ENCODE data around the gene FAM107B. TPM values are rescaled to one million over a fixed set of nuclear protein-coding genes. Genes with fewer than 3 reads are reported as not detected.

FAM107B gene
- total RNA-seq, 1 donor from 2014 or later, result 286 TPM

GRCh38 chr10:14810969-14811953 lies 36.6 kb upstream of the FAM107B start:
- Mint-ChIP-seq H3K4me1 (peaks cover 11% of the 10 kb centered on the region), H3K27ac (no peak overlapping the region), H3K4me3 (no peak overlapping the region), H3K27me3 (no peaks in the 10 kb centered on the region), H3K36me3 (ENCODE audit: low read depth) (no peaks in the 10 kb centered on the region), H3K9me3 (no peaks in the 10 kb centered on the region)
- CTCF ChIA-PET, result interaction anchor here (1.4 kb wide), 1 partner anchor 9 kb away, joined by 3 read pairs; no protein-coding TSS in a partner anchor
- DNase-seq, result no peak
- ATAC-seq (ENCODE audit: low read depth), result no peak
- intact Hi-C loops (cut with micrococcal nuclease), result no loop called here
- TF ChIP-seq CTCF (IDR thresholded peaks at IDR 0.05), result no peak
- POLR2A ChIA-PET, result interaction anchor here (0.5 to 1.1 kb wide), 2 partner anchors 14 to 60 kb away, joined by 3 read pairs; no protein-coding TSS in a partner anchor

GRCh38 chr10:14806318-14806717 lies 31.6 kb upstream of the FAM107B start:
- intact Hi-C loops (cut with micrococcal nuclease), result no loop called here
- Mint-ChIP-seq H3K4me3 (no peak overlapping the region), H3K36me3 (ENCODE audit: low read depth) (no peaks in the 10 kb centered on the region), H3K4me1 (peaks cover 5% of the 10 kb centered on the region), H3K9me3 (no peaks in the 10 kb centered on the region), H3K27me3 (no peaks in the 10 kb centered on the region), H3K27ac (no peak overlapping the region)
- no peak for ATAC-seq (ENCODE audit: low read depth)
- POLR2A ChIA-PET, result no interaction called here
- DNase-seq, result no peak
- TF ChIP-seq CTCF (IDR thresholded peaks at IDR 0.05), result no peak
- CTCF ChIA-PET, result no interaction called here

DNA sequence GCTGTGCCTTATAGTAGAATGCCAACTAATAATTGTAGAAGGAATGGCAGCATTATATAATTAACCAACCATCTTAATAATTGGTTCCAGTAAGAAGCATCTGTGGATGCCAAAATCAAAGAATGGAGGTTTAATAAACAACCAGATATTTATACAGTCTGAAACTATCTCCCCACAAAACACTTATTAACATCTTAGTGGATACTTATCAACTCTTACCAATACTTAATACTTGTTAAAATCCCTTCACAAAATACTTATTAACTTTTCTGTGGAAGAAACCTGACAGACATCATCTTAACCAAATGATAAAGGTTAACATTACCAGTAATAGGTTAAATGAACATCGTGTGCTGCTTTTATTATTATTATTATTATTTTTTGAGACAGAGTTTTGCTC lies 29.1 kb upstream of the FAM107B start:
- no peaks in the 10 kb centered on the region for H3K27me3 Mint-ChIP-seq
- H3K27ac Mint-ChIP-seq, result no peak overlapping the region
- ChIA-PET POLR2A (no interaction called here), CTCF (no interaction called here)
- peaks cover 18% of the 10 kb centered on the region for H3K4me1 Mint-ChIP-seq
- H3K9me3 Mint-ChIP-seq, result no peaks in the 10 kb centered on the region
- ATAC-seq (ENCODE audit: low read depth), result no peak
- no peak for TF ChIP-seq CTCF (IDR thresholded peaks at IDR 0.05)
- H3K4me3 Mint-ChIP-seq, result no peak overlapping the region
- no peaks in the 10 kb centered on the region for H3K36me3 Mint-ChIP-seq (ENCODE audit: low read depth)
- no peak for DNase-seq
- intact Hi-C loops (cut with micrococcal nuclease), result no loop called here

DNA sequence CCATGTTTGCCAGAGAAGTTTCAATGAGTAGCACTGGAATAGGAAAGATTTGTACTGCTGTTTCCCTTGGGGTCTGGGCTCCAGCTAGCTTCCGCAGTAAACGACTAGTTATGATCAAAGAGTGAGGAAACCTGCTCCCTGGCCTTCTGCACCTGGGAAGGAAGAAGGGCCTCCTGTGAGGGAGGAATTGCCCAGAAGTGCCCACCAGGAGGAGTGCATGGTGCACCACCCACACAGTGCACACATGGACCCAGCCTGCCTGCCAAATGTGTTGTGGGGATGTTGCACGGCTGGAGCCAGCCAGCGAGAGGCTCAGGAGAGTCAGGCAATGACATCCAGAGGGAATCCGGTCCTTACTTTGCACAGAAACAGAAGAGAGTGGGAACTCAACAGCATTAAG lies 27.0 kb upstream of the FAM107B start:
- DNase-seq (no peak), ATAC-seq (ENCODE audit: low read depth) (no peak)
- ChIA-PET CTCF (no interaction called here), POLR2A (interaction anchor here (0.6 kb wide), 1 partner anchor 283 kb away, joined by 3 read pairs; no protein-coding TSS in a partner anchor)
- Mint-ChIP-seq H3K4me3 (no peak overlapping the region), H3K36me3 (ENCODE audit: low read depth) (no peaks in the 10 kb centered on the region), H3K27me3 (no peaks in the 10 kb centered on the region), H3K27ac (no peak overlapping the region), H3K9me3 (no peaks in the 10 kb centered on the region), H3K4me1 (peaks cover 31% of the 10 kb centered on the region)
- no peak for TF ChIP-seq CTCF (IDR thresholded peaks at IDR 0.05)
- intact Hi-C loops (cut with micrococcal nuclease), result no loop called here

DNA sequence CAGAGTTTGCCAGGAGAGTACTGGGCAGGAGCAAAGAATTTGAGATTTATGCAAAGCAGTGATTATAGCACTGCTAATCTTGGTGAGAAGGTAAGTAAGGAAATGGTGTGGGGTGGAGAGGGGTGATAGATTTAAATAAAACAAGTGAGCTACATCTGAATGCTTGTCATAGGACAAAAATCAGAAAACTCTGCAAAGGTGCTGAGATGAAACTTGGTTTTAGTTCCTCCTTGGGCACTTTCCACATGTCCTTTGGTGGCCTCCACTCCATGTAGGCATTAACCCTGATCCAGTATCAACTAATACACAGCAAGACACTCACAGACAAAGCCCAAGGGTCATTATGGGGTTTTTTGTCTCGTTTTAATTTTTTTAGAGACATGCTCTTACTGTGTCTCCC lies 25.7 kb upstream of the FAM107B start:
- CTCF ChIA-PET, result no interaction called here
- no peaks in the 10 kb centered on the region for H3K9me3 Mint-ChIP-seq
- no peaks in the 10 kb centered on the region for H3K27me3 Mint-ChIP-seq
- ATAC-seq (ENCODE audit: low read depth) (peak; percentile 40), DNase-seq (no peak)
- no peaks in the 10 kb centered on the region for H3K36me3 Mint-ChIP-seq (ENCODE audit: low read depth)
- peaks cover 31% of the 10 kb centered on the region for H3K4me1 Mint-ChIP-seq
- H3K27ac Mint-ChIP-seq, result no peak overlapping the region
- no peak overlapping the region for H3K4me3 Mint-ChIP-seq
- POLR2A ChIA-PET, result interaction anchor here (0.5 to 0.9 kb wide), 3 partner anchors 39 to 200 kb away, joined by 3 read pairs; no protein-coding TSS in a partner anchor
- TF ChIP-seq CTCF (IDR thresholded peaks at IDR 0.05), result no peak
- intact Hi-C loops (cut with micrococcal nuclease), result no loop called here

All from activated B cell treated with CpG ODN at 0.5 μM for 24 hours (primary cell).